ENCODE measurements around the gene CRISP1.
"Not testable (repeated sequence)": the region's sequence is repeated elsewhere in the genome, so short reads cannot be mapped to it uniquely, and the experiment has no call there.

CRISP1 gene

GRCh38 chr6:49801525-49801924, 64.8 kb downstream of the CRISP1 start:
- H3K27ac Mint-ChIP-seq, result no peak overlapping the region
- H3K27me3 Mint-ChIP-seq, result no peaks in the 10 kb centered on the region
- H3K36me3 Mint-ChIP-seq, result no peaks in the 10 kb centered on the region
- H3K9me3 Mint-ChIP-seq (ENCODE audit: low read depth), result no peaks in the 10 kb centered on the region
- no peak overlapping the region for H3K4me3 Mint-ChIP-seq
- H3K4me1 Mint-ChIP-seq (ENCODE audit: low read depth), result no peaks in the 10 kb centered on the region

GRCh38 chr6:49799090-49799489, 67.2 kb downstream of the CRISP1 start:
- no peaks in the 10 kb centered on the region for H3K36me3 Mint-ChIP-seq
- no peak overlapping the region for H3K4me3 Mint-ChIP-seq

GRCh38 chr6:49796842-49797455, 69.4 kb downstream of the CRISP1 start:
- H3K4me1 Mint-ChIP-seq (ENCODE audit: low read depth); H3K27ac Mint-ChIP-seq; H3K4me3 Mint-ChIP-seq; H3K36me3 Mint-ChIP-seq; H3K9me3 Mint-ChIP-seq (ENCODE audit: low read depth); H3K27me3 Mint-ChIP-seq: not testable (repeated sequence)

More at GRCh38 chr6:49799090-49799489, 67.2 kb downstream of the CRISP1 start:
- H3K27ac Mint-ChIP-seq, result no peak overlapping the region
- no peaks in the 10 kb centered on the region for H3K4me1 Mint-ChIP-seq (ENCODE audit: low read depth)
- no peaks in the 10 kb centered on the region for H3K27me3 Mint-ChIP-seq
- H3K9me3 Mint-ChIP-seq (ENCODE audit: low read depth), result no peaks in the 10 kb centered on the region

- Mint-ChIP-seq H3K4me1 (ENCODE audit: low read depth) (no peaks in the 10 kb centered on the region), H3K27ac (no peak overlapping the region), H3K36me3 (no peaks in the 10 kb centered on the region), H3K9me3 (ENCODE audit: low read depth) (no peaks in the 10 kb centered on the region), H3K4me3 (no peak overlapping the region), H3K27me3 (no peaks in the 10 kb centered on the region)
Observed at GRCh38 chr6:49790341-49790740, 76.0 kb downstream of the CRISP1 start.

DNA sequence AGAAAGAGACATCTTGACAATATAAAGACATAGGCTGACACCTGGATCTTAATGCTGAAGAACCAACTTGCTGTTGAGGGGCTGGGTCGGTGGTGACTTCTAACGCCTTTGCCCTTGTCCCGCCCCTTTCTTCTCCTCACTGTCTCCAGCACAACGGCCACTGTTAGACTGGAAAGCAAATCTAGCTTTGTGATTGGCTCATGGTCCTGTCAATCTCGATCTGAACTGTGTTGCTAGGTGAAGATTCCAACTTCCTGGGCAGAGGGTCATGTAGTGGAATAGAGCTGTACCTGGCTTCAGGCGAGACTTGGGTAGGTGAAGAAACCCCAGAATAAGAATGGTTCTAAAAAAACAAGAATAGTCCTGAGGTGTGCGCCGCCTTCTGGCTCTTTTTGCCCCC, 79.2 kb downstream of the CRISP1 start, which contains the start of gene PGK2:
TSS of gene PGK2 (minus strand) at position 110 of the 400 bp plus-strand sequence. CDS start at position 12, 98 bp downstream.
- Mint-ChIP-seq H3K4me3 (no peak within 1 kb of the TSS), H3K4me1 (ENCODE audit: low read depth) (no peaks in the 10 kb centered on the region), H3K27me3 (no peaks in the 10 kb centered on the region), H3K9me3 (ENCODE audit: low read depth) (no peaks in the 10 kb centered on the region), H3K27ac (no peak within 1 kb of the TSS), H3K36me3 (no peaks in the 10 kb centered on the region)

DNA sequence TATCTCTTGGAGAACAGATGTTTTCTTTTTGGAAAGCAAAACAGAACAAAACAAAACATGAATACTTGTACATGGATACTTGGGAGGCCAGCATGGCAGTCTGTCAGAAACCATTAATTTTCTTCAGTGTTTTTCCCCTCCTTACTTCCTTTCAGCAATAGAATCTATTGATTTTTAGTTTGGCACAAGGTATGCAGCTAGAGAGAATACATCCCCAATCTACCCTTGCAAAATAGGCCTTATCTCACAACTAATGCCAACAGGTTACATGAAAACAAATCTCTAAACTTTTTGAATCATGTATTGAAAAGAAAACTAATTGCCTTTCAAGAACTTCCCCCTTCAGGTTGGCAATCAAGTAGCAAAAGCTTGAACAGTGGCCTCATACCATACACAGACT, 82.1 kb downstream of the CRISP1 start:
- Mint-ChIP-seq H3K4me3 (no peak overlapping the region), H3K27ac (no peak overlapping the region), H3K36me3 (no peaks in the 10 kb centered on the region), H3K27me3 (no peaks in the 10 kb centered on the region), H3K4me1 (ENCODE audit: low read depth) (no peaks in the 10 kb centered on the region), H3K9me3 (ENCODE audit: low read depth) (no peaks in the 10 kb centered on the region)

Measured in activated naive CD8-positive, alpha-beta T cell (primary cell).